ENCODE measurements around the gene ZNF622. TPM values are rescaled to one million over a fixed set of nuclear protein-coding genes. Genes with fewer than 3 reads are reported as not detected.

ZNF622 gene
- total RNA-seq, 1 experiment from 2014 or later, result 54.4 TPM

- H2AFZ ChIP-seq, result peak overlapping the region; percentile 77
- peak; percentile 96 to 97 for DNase-seq
- TF ChIP-seq EZH2 (IDR thresholded peaks at IDR 0.05; ENCODE audit: low read depth) (no peak), CTCF (conservative IDR thresholded peaks at IDR 0.05) (no peak)
- H3K4me3 ChIP-seq, result peak overlapping the region; percentile 53
- H3K4me2 ChIP-seq, result peak overlapping the region; percentile 86
- 0 out of 2 replicates have a peak, but pooled peaks cover 5% of the 10 kb centered on the region for H3K9me2 ChIP-seq (ENCODE audit: insufficient read depth)
- intact Hi-C loops (cut with micrococcal nuclease; ENCODE audit: unreplicated experiment), result loop anchor here (1.0 to 2.0 kb wide), 4 partner anchors 16 to 41 kb away; no protein-coding TSS in a partner anchor
- H3K4me1 ChIP-seq (replicated peaks; ENCODE audit: insufficient read depth), result peaks cover 26% of the 10 kb centered on the region
- H3K9me3 ChIP-seq (ENCODE audit: insufficient read depth, low read depth), result no peaks in the 10 kb centered on the region
- peak overlapping the region; percentile 82 for H3K27ac ChIP-seq
- peaks cover 19% of the 10 kb centered on the region for H3F3A ChIP-seq (ENCODE audit: insufficient read depth, low read depth)
- no peaks in the 10 kb centered on the region for H3K36me3 ChIP-seq (ENCODE audit: low read depth)
- TSS peak; percentile 99 for BruUV-seq (replicated peaks)
- no peaks in the 10 kb centered on the region for H3K79me2 ChIP-seq (ENCODE audit: low read depth)
- ChIA-PET CTCF (interaction anchor here (0.6 to 0.8 kb wide), 3 partner anchors 18 to 44 kb away, joined by 4 read pairs; no protein-coding TSS in a partner anchor), POLR2A (ENCODE audit: unreplicated experiment) (interaction anchor here (0.7 kb wide), 3 partner anchors 10 to 27 kb away, joined by 5 to 8 read pairs (median 6); no protein-coding TSS in a partner anchor)
- no peaks in the 10 kb centered on the region for H4K20me1 ChIP-seq (ENCODE audit: insufficient read depth)
- no peaks in the 10 kb centered on the region for H3K27me3 ChIP-seq (ENCODE audit: insufficient read depth, low read depth)
Measured at GRCh38 chr5:16508730-16509531, 43.3 kb upstream of the ZNF622 start.

DNA sequence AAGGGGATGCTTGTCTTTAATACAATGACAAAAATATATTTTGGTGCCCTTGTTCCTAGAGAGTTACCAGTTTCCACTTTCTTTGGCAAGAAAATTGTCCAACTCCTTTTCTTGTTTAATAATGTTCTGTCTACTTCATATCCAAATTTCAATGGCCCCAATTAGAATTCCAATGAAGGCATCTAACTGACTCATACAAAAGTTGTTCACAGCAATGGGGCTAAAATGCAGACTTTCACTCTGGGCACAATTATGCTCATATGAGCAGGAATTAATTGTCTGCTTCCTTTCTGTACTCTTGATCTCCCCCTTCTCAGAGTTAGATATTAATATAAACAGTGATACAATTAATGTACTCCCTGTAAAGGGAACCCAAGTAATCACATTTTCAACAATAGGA is 42.1 kb upstream of the ZNF622 start:
- intact Hi-C loops (cut with micrococcal nuclease; ENCODE audit: unreplicated experiment), result loop anchor here (2.0 kb wide), 1 partner anchor 31 kb away; no protein-coding TSS in a partner anchor
- Histone ChIP-seq H3K9me2 (ENCODE audit: insufficient read depth) (0 out of 2 replicates have a peak, but pooled peaks cover 5% of the 10 kb centered on the region), H3K4me1 (replicated peaks; ENCODE audit: insufficient read depth) (peaks cover 33% of the 10 kb centered on the region), H3K79me2 (ENCODE audit: low read depth) (no peaks in the 10 kb centered on the region), H3K4me2 (peak overlapping the region; percentile 86), H3K36me3 (ENCODE audit: low read depth) (no peaks in the 10 kb centered on the region), H3K4me3 (peak overlapping the region; percentile 53; the same call in 1 of the 2 replicates), H2AFZ (peak overlapping the region; percentile 77; the same call in 1 of the 2 replicates), H4K20me1 (ENCODE audit: insufficient read depth) (no peaks in the 10 kb centered on the region), H3K9me3 (ENCODE audit: insufficient read depth, low read depth) (no peaks in the 10 kb centered on the region), H3K27me3 (ENCODE audit: insufficient read depth, low read depth) (no peaks in the 10 kb centered on the region), H3K27ac (peak overlapping the region; percentile 82), H3F3A (ENCODE audit: insufficient read depth, low read depth) (peaks cover 27% of the 10 kb centered on the region)
- DNase-seq, result no peak
- POLR2A ChIA-PET (ENCODE audit: unreplicated experiment), result interaction anchor here (0.6 to 0.7 kb wide), 2 partner anchors 167 to 302 kb away, joined by 6 to 16 read pairs; no protein-coding TSS in a partner anchor
- CTCF ChIA-PET, result no interaction called here
- no TSS peak for BruUV-seq (replicated peaks)
- TF ChIP-seq EZH2 (IDR thresholded peaks at IDR 0.05; ENCODE audit: low read depth) (no peak), CTCF (conservative IDR thresholded peaks at IDR 0.05) (no peak)

- no peak overlapping the region for H3K4me3 ChIP-seq
- H3K36me3 ChIP-seq (ENCODE audit: low read depth), result no peaks in the 10 kb centered on the region
- no peak overlapping the region for H2AFZ ChIP-seq
- TF ChIP-seq EZH2 (IDR thresholded peaks at IDR 0.05; ENCODE audit: low read depth) (no peak), CTCF (conservative IDR thresholded peaks at IDR 0.05) (no peak)
- BruUV-seq (replicated peaks), result no TSS peak
- H3K9me2 ChIP-seq (ENCODE audit: insufficient read depth), result 0 out of 2 replicates have a peak, but pooled peaks cover 5% of the 10 kb centered on the region
- POLR2A ChIA-PET (ENCODE audit: unreplicated experiment), result no interaction called here
- no peaks in the 10 kb centered on the region for H3K79me2 ChIP-seq (ENCODE audit: low read depth)
- DNase-seq, result peak in 1 of 2 experiments; percentile 15
- peaks cover 28% of the 10 kb centered on the region for H3F3A ChIP-seq (ENCODE audit: insufficient read depth, low read depth)
- H4K20me1 ChIP-seq (ENCODE audit: insufficient read depth), result no peaks in the 10 kb centered on the region
- intact Hi-C loops (cut with micrococcal nuclease; ENCODE audit: unreplicated experiment), result no loop called here
- H3K27me3 ChIP-seq (ENCODE audit: insufficient read depth, low read depth), result no peaks in the 10 kb centered on the region
- no peaks in the 10 kb centered on the region for H3K9me3 ChIP-seq (ENCODE audit: insufficient read depth, low read depth)
- CTCF ChIA-PET, result no interaction called here
- H3K27ac ChIP-seq, result no peak overlapping the region
- H3K4me1 ChIP-seq (replicated peaks; ENCODE audit: insufficient read depth), result peaks cover 38% of the 10 kb centered on the region
- H3K4me2 ChIP-seq, result no peak overlapping the region
Measured at GRCh38 chr5:16505904-16506303, 40.3 kb upstream of the ZNF622 start.

Data from PC-9 (cell line).